ENCODE data around the gene ICA1L. TPM values are rescaled to one million over a fixed set of nuclear protein-coding genes. Genes with fewer than 3 reads are reported as not detected.

The ICA1L gene
- total and polyA plus RNA-seq, 7 donors, result 0.65 to 5.5 (median 5.0) TPM

- WGBS, 3 donors, result 93 to 98% (median 96%) methylated on average over 2 of the region's 2 CpGs
- Histone ChIP-seq H3K36me3 (ENCODE audit: insufficient read depth in 1 of 2, low read depth in 1 of 2) (peaks cover 2 to 38% of the 10 kb centered on the region in 2 donors), H3K27ac (no peak overlapping the region), H3K4me3 (no peak overlapping the region), H3K9me3 (no peaks in the 10 kb centered on the region), H3K4me1 (no peaks in the 10 kb centered on the region), H3K27me3 (ENCODE audit: insufficient read depth in 3 of 3, low read length in 2 of 3) (no peaks in the 10 kb centered on the region)
- ATAC-seq, result no peak
- intact Hi-C loops (cut with DNase I), result no loop called here
- TF ChIP-seq, protein P1, sequence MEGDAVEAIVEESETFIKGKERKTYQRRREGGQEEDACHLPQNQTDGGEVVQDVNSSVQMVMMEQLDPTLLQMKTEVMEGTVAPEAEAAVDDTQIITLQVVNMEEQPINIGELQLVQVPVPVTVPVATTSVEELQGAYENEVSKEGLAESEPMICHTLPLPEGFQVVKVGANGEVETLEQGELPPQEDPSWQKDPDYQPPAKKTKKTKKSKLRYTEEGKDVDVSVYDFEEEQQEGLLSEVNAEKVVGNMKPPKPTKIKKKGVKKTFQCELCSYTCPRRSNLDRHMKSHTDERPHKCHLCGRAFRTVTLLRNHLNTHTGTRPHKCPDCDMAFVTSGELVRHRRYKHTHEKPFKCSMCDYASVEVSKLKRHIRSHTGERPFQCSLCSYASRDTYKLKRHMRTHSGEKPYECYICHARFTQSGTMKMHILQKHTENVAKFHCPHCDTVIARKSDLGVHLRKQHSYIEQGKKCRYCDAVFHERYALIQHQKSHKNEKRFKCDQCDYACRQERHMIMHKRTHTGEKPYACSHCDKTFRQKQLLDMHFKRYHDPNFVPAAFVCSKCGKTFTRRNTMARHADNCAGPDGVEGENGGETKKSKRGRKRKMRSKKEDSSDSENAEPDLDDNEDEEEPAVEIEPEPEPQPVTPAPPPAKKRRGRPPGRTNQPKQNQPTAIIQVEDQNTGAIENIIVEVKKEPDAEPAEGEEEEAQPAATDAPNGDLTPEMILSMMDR (IDR thresholded peaks at IDR 0.05), result no peak
- no peak for DNase-seq
These were observed 110.7 kb downstream of the ICA1L start for GRCh38 chr2:202760848-202761247.

DNA sequence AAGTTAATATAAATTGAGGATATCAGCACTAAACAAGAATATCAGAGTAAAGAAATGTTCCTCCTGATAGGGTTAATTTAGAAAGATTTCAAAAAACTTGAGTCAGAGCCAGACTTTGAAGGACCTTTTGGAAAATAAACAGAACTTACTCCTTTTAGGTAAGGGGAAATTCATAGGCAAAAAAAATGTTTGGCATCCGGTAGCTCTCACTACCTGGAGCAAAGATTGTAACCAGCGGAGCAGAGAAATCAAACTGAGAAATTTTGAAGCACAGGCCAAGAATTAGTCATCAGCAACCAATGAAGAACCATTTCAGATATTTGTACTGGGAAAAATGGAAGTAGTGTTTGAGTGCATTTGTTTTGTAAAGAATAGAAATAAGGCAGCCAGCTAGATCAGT is 113.0 kb downstream of the ICA1L start:
- TF ChIP-seq, protein P1 (IDR thresholded peaks at IDR 0.05), result no peak
- no peaks in the 10 kb centered on the region for H3K4me1 ChIP-seq
- ATAC-seq (no peak), DNase-seq (no peak)
- no peak overlapping the region for H3K4me3 ChIP-seq
- intact Hi-C loops (cut with DNase I), result no loop called here
- no peaks in the 10 kb centered on the region for H3K27me3 ChIP-seq (ENCODE audit: insufficient read depth in 3 of 3, low read length in 2 of 3)
- peaks cover 2 to 38% of the 10 kb centered on the region in 2 donors for H3K36me3 ChIP-seq (ENCODE audit: insufficient read depth in 1 of 2, low read depth in 1 of 2)
- H3K9me3 ChIP-seq, result no peaks in the 10 kb centered on the region
- H3K27ac ChIP-seq, result no peak overlapping the region
- 92 to 95% (median 94%) methylated on average over 2 of the region's 2 CpGs for WGBS, 3 donors

GRCh38 chr2:202758128-202758527 is 113.4 kb downstream of the ICA1L start:
- H3K4me3 ChIP-seq, result no peak overlapping the region
- peaks cover 2 to 38% of the 10 kb centered on the region in 2 donors for H3K36me3 ChIP-seq (ENCODE audit: insufficient read depth in 1 of 2, low read depth in 1 of 2)
- no peaks in the 10 kb centered on the region for H3K9me3 ChIP-seq
- no peak overlapping the region for H3K27ac ChIP-seq
- no peaks in the 10 kb centered on the region for H3K27me3 ChIP-seq (ENCODE audit: insufficient read depth in 3 of 3, low read length in 2 of 3)
- ATAC-seq, result no peak
- intact Hi-C loops (cut with DNase I), result no loop called here
- DNase-seq, result no peak
- H3K4me1 ChIP-seq, result no peaks in the 10 kb centered on the region
- TF ChIP-seq, protein P1 (IDR thresholded peaks at IDR 0.05), result no peak
- 83 to 84% (median 83%) methylated on average over 4 of the region's 4 CpGs for WGBS, 3 donors

DNA sequence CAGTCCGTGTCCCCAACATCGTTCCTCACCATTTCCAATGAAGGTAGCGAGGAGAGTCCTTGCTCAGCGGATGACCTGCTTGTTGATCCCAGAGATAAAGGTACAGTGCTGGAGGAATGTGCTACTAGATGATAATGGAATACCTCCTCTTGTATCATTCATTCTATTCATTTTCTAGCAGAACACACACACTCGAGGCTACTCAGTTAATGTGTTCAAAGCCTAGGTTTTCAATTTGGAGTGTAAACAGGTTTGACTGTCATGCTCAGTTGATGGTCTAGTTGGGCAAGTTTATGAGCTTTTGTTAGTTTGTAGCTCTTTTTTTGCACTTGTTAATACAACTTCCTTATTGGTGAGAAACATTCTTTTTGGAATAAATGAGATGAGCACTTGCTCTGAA is 114.2 kb downstream of the ICA1L start:
- WGBS, 3 donors, result 91 to 99% (median 96%) methylated on average over 5 of the region's 5 CpGs
- ATAC-seq (no peak), DNase-seq (no peak)
- TF ChIP-seq, protein P1 (IDR thresholded peaks at IDR 0.05), result no peak
- Histone ChIP-seq H3K9me3 (no peaks in the 10 kb centered on the region), H3K27ac (no peak overlapping the region), H3K4me3 (no peak overlapping the region), H3K27me3 (ENCODE audit: insufficient read depth in 3 of 3, low read length in 2 of 3) (no peaks in the 10 kb centered on the region), H3K36me3 (ENCODE audit: insufficient read depth in 1 of 2, low read depth in 1 of 2) (peaks cover 2 to 38% of the 10 kb centered on the region in 2 donors), H3K4me1 (no peaks in the 10 kb centered on the region)
- intact Hi-C loops (cut with DNase I), result no loop called here

GRCh38 chr2:202756598-202756997 is 115.0 kb downstream of the ICA1L start:
- TF ChIP-seq, protein P1 (IDR thresholded peaks at IDR 0.05), result no peak
- 92 to 95% (median 94%) methylated on average over 3 of the region's 3 CpGs for WGBS, 3 donors
- Histone ChIP-seq H3K9me3 (no peaks in the 10 kb centered on the region), H3K27me3 (ENCODE audit: insufficient read depth in 3 of 3, low read length in 2 of 3) (no peaks in the 10 kb centered on the region), H3K4me1 (no peaks in the 10 kb centered on the region), H3K36me3 (ENCODE audit: insufficient read depth in 1 of 2, low read depth in 1 of 2) (peaks cover 2 to 35% of the 10 kb centered on the region in 2 donors), H3K27ac (no peak overlapping the region), H3K4me3 (no peak overlapping the region)
- intact Hi-C loops (cut with DNase I), result no loop called here
- ATAC-seq (no peak), DNase-seq (no peak)

Data from psoas muscle (tissue), 8 donors.